Left kidney (tissue), 1 donor: ENCODE data around the gene STX1A. TPM values are rescaled to one million over a fixed set of nuclear protein-coding genes. Genes with fewer than 3 reads are reported as not detected.

Source experiments
- polyA plus RNA-seq: library from polyadenylated mRNA; unstranded; fragments of 120-200 nt; gene quantifications from one replicate; pipeline ENCODE4 v1.2.1, GENCODE V29; 2013; ENCODE audit not compliant: insufficient read length

STX1A gene
- polyA plus RNA-seq, 1 donor, result 8.0 TPM

Other genes with a start within 250 kb of the STX1A start
- gene BAZ1B, start 197.4 kb downstream of the STX1A start, polyA plus RNA-seq, result 85.9 TPM
- 40.5 TPM for gene BCL7B, start 162.0 kb downstream of the STX1A start, polyA plus RNA-seq
- 39.0 TPM for gene TBL2, start 141.1 kb downstream of the STX1A start, polyA plus RNA-seq
- gene MLXIPL, start 95.1 kb downstream of the STX1A start, polyA plus RNA-seq, result 4.8 TPM
- 9.4 TPM for gene VPS37D, start 51.8 kb downstream of the STX1A start, polyA plus RNA-seq
- 9.5 TPM for gene DNAJC30, start 36.2 kb downstream of the STX1A start, polyA plus RNA-seq
- gene BUD23, start 36.1 kb downstream of the STX1A start, polyA plus RNA-seq, result 96.6 TPM
- gene ABHD11, start 19.1 kb upstream of the STX1A start, polyA plus RNA-seq, result 26.9 TPM
- 21.7 TPM for gene CLDN3, start 50.6 kb upstream of the STX1A start, polyA plus RNA-seq
- 56.5 TPM for gene CLDN4, start 111.3 kb upstream of the STX1A start, polyA plus RNA-seq
- 5.1 TPM for gene METTL27, start 122.8 kb upstream of the STX1A start, polyA plus RNA-seq
- 0.27 TPM for gene TMEM270, start 141.5 kb upstream of the STX1A start, polyA plus RNA-seq